Body of pancreas (tissue), 4 donors: ENCODE measurements around the gene CMBL. TPM values are rescaled to one million over a fixed set of nuclear protein-coding genes. Genes with fewer than 3 reads are reported as not detected.

Experiments
- ATAC-seq: fragments of 150-250 bp; one replicate; pipeline ENCODE4 v1.9.1; 2016
- DNase-seq, 4 donors: peaks; one replicate each; pipeline ENCODE4 v3.0.0-alpha.2; 2019
- H3K27ac ChIP-seq, 4 donors: fragments of 200-600 bp; sonication (generic); 1 replicate in 3 of 4; 2 replicates in 1 of 4; pipeline versions ENCODE4 v1.5.1 to v1.6.1; 2016 to 2019; ENCODE audit warnings: mild to moderate bottlenecking in 1 of 4, mixed read lengths in 1 of 4, moderate library complexity in 1 of 4
- H3K27me3 ChIP-seq, 2 donors: fragments of 200-600 bp; sonication (generic); one replicate each; pipeline ENCODE4 v1.6.0; 2016; ENCODE audit warnings: mild to moderate bottlenecking in 1 of 2
- H3K36me3 ChIP-seq, 2 donors: fragments of 200-600 bp; sonication (generic); replicated peaks in 1 of 2; 2 replicates each; pipeline ENCODE4 v1.5.1; 2016; ENCODE audit warnings: low read depth in 2 of 2; ENCODE audit not compliant: insufficient read depth in 1 of 2
- H3K4me1 ChIP-seq: fragments of 200-600 bp; sonication (generic); one replicate; pipeline ENCODE4 v1.6.0; 2016
- H3K4me3 ChIP-seq, 2 donors: fragments of 200-600 bp; sonication (generic); 1 replicate in 1 of 2; 2 replicates in 1 of 2; pipeline ENCODE4 v1.5.1; 2016 to 2019
- H3K9me3 ChIP-seq, 3 donors: fragments of 200-600 bp; sonication (generic); 1 replicate in 2 of 3; 2 replicates in 1 of 3; pipeline ENCODE4 v1.5.1; 2016
- CTCF ChIP-seq, 7 experiments: fragments of 450-650 bp in 4 of 7; fragments of 200-600 bp in 3 of 7; sonication (generic) in 3 of 7; IDR thresholded peaks; one replicate each; pipeline ENCODE4 v1.5.1; 2016 to 2019; ENCODE audit warnings: antibody characterized with exemption in 7 of 7
- POLR2A ChIP-seq, 3 donors: fragments of 450-650 bp; IDR thresholded peaks; one replicate each; pipeline ENCODE4 v1.6.1; 2016; ENCODE audit warnings: antibody characterized with exemption in 3 of 3, mild to moderate bottlenecking in 2 of 3
- WGBS, 2 donors: methylation state at CpG; one replicate each; pipeline ENCODE4 v1.1.5; 2017; 5-methylcytosine and 5-hydroxymethylcytosine counted together
- intact Hi-C: fragments of 100-400 bp; cut with DNase I; formaldehyde crosslinking; loops from one replicate; pipeline ENCODE4 v1.15.1; 2023
- total RNA-seq, 2 donors: library from RNA; depleted of rRNA; stranded (reverse); fragments of >200 nt; gene quantifications; one replicate each; pipeline ENCODE4 v1.1.0, GENCODE V29; 2016

CMBL gene
- total RNA-seq, 2 donors from 2014 or later = 4.4 to 4.9 TPM

- no peaks in the 10 kb centered on the region for H3K36me3 ChIP-seq
- TF ChIP-seq POLR2A (IDR thresholded peaks at IDR 0.05) (peak; percentile 20 to 56 (median 55)), CTCF (IDR thresholded peaks at IDR 0.05) (peak in 1 of 7 experiments; percentile 6)
- H3K4me1 ChIP-seq = peaks cover 54% of the 10 kb centered on the region
- intact Hi-C loops = no loop called here
- WGBS, 2 donors = 31 to 38% methylated on average over 11 of the region's 11 CpGs
- peak; percentile 98 for ATAC-seq
- peak overlapping the region; percentile 62 to 84 (median 82) for H3K27ac ChIP-seq
- no peaks in the 10 kb centered on the region for H3K27me3 ChIP-seq
- peak; percentile 96 to 98 (median 98) for DNase-seq
- no peaks in the 10 kb centered on the region for H3K9me3 ChIP-seq
- H3K4me3 ChIP-seq = no peak overlapping the region
These were observed 5.7 kb downstream of the CMBL start for GRCh38 chr5:10301842-10302610.

- H3K9me3 ChIP-seq = no peaks in the 10 kb centered on the region
- H3K4me3 ChIP-seq = no peak overlapping the region
- H3K27ac ChIP-seq = peak overlapping the region in 3 of 4 donors; percentile 81 to 84 (median 83)
- no peak for TF ChIP-seq POLR2A (IDR thresholded peaks at IDR 0.05)
- TF ChIP-seq CTCF (IDR thresholded peaks at IDR 0.05) = no peak
- peak; percentile 25 for ATAC-seq
- H3K36me3 ChIP-seq = no peaks in the 10 kb centered on the region
- intact Hi-C loops = no loop called here
- peak in 1 of 4 donors; percentile 23 for DNase-seq
- WGBS, 2 donors = 28 to 41% methylated on average over 7 of the region's 7 CpGs
- H3K27me3 ChIP-seq = no peaks in the 10 kb centered on the region
- peaks cover 47% of the 10 kb centered on the region for H3K4me1 ChIP-seq
These were observed 6.4 kb downstream of the CMBL start for GRCh38 chr5:10301266-10301665.

GRCh38 chr5:10300246-10300645 lies 7.5 kb downstream of the CMBL start:
- Histone ChIP-seq H3K4me1 (peaks cover 37% of the 10 kb centered on the region), H3K27ac (no peak overlapping the region), H3K9me3 (no peaks in the 10 kb centered on the region), H3K27me3 (no peaks in the 10 kb centered on the region), H3K36me3 (no peaks in the 10 kb centered on the region), H3K4me3 (no peak overlapping the region)
- intact Hi-C loops = no loop called here
- ATAC-seq (no peak), DNase-seq (no peak)
- 80 to 85% methylated on average over 5 of the region's 5 CpGs for WGBS, 2 donors
- TF ChIP-seq CTCF (IDR thresholded peaks at IDR 0.05) (no peak), POLR2A (IDR thresholded peaks at IDR 0.05) (no peak)

DNA sequence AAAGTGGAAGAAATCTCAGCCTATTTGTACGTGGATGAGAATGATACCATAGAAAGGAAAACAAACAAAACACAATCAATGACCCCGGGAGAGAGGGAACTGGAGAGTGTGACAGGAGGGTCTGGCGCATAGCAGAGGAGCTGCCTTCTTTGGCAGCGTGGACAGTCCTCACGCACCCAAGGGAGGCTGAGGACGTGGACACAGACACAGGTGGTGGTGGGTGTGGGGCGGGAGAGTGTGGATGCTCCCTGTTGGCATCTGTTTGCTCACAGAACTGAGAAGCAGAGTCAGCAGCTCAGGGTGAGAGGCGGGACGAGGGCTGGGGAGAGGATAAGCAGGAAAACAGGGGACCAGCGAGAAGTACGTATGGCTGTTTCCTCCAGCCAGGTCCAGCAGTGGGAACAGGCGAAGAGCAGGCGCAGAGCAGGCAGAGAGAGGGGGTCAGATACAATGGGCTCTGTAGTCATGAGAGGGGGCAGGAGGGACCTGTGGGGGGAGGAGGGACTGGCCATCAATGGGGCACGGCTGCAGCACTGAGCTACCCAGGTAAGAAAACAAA lies 10.0 kb downstream of the CMBL start:
- Histone ChIP-seq H3K27me3 (no peaks in the 10 kb centered on the region), H3K36me3 (no peaks in the 10 kb centered on the region), H3K9me3 (no peaks in the 10 kb centered on the region), H3K4me3 (no peak overlapping the region), H3K27ac (no peak overlapping the region), H3K4me1 (peaks cover 11% of the 10 kb centered on the region)
- intact Hi-C loops = no loop called here
- WGBS, 2 donors = 78 to 86% methylated on average over 14 of the region's 14 CpGs
- TF ChIP-seq CTCF (IDR thresholded peaks at IDR 0.05) (no peak), POLR2A (IDR thresholded peaks at IDR 0.05) (no peak)
- ATAC-seq = no peak
- DNase-seq = no peak
